LNCAP (cell line): Measurements from ENCODE around the gene NATD1.

ENCODE experiments used
- TF ChIP-seq, protein P1 (sequence below): fragments of 450-650 bp; IDR thresholded peaks from 2 replicates; pipeline ENCODE4 v1.5.1; 2017; ENCODE audit warnings: mild to moderate bottlenecking

The NATD1 gene

DNA sequence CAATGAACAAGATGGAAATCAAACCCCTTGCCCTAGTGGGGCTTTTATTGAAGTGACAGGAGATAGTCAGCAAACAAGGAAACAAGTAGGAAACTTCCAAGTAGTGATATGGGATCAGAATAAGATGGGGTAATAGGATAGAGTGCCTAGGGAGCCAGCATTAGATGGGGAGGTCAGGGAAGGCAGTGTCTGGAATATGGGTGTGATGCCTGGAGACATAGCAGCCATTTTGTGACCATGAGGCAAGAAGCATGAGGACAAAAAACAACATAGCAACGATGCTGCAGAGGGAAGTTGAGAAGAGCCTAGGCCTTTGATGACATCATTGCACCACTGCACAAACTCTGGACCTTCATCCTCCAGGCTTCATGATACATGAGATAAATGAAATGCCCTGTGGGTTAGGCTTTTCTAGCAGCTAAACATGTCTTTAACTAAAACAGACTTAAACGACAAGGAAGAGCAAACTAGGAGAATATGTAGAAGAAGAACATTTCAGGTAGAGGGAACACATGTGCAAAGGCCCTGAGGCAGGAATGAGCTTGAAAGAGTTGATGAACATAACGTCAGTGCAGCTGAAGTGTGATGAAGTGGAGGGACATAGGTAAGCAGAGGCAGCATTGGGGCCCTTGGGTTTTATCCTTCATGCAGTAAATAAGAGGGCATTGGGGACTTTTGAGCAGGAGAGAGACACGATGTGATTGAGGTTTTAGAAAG, 21.0 kb downstream of the NATD1 start:
- TF ChIP-seq, protein P1, sequence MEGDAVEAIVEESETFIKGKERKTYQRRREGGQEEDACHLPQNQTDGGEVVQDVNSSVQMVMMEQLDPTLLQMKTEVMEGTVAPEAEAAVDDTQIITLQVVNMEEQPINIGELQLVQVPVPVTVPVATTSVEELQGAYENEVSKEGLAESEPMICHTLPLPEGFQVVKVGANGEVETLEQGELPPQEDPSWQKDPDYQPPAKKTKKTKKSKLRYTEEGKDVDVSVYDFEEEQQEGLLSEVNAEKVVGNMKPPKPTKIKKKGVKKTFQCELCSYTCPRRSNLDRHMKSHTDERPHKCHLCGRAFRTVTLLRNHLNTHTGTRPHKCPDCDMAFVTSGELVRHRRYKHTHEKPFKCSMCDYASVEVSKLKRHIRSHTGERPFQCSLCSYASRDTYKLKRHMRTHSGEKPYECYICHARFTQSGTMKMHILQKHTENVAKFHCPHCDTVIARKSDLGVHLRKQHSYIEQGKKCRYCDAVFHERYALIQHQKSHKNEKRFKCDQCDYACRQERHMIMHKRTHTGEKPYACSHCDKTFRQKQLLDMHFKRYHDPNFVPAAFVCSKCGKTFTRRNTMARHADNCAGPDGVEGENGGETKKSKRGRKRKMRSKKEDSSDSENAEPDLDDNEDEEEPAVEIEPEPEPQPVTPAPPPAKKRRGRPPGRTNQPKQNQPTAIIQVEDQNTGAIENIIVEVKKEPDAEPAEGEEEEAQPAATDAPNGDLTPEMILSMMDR = no peak

DNA sequence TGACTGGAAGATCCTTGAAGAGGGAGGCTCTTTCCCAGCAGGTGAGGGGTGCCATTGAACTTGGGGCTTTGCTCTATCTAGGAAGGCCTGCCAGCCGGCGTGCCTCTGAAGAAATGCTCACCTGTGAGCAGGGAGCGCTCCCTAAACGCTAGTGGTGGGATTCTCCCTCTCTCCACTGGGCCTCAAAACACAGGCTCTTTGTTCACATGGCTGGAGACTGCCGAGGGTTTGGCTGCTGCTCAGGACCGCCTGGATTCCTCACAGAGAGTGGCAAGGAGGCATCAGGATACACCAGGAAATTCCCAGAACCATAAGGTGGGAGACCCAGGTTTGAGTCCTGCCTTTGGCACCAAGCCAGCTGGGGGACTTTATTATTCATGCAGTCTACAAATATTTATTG, 21.7 kb downstream of the NATD1 start:
- TF ChIP-seq, protein P1 = no peak

DNA sequence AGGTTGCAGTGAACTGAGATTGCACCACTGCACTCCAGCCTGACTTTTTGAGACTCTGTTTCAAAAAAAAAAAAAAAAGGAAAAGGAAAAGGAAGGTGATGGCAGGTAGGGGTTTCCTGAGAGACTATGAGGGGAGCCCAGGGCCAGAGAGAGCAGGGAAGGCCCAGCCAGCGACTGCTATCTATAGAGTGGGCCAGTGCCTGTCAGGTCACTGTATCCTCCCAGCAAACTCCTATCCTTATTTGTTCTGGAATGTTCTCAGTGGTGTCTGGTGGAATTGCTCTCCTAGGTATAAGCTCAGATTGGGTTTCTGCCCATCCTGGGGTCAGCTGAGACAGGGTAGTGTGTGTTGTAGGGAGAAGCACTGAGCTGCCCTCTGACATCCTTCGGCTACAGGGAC, 24.4 kb downstream of the NATD1 start:
- TF ChIP-seq, protein P1 = no peak

DNA sequence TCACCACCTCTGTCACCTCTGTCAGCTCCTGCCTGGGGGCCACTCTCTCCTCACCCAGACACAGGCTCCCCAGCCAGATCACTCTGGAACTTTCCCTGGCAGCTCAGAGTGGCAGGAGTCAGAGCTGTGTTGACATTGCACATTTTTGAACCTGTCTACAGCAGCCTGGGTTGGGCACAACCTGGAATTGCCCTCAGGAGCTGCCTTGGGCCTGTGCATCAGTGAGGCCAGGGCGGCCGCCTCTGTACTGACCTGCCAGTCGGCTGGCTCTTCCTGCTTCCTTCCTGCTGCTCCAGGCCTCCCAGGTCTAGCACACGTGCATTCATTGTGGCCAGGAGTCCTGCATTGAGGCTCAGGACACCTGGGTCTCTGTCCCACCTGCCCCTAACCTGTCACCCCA, 25.1 kb downstream of the NATD1 start:
- TF ChIP-seq, protein P1 = no peak

DNA sequence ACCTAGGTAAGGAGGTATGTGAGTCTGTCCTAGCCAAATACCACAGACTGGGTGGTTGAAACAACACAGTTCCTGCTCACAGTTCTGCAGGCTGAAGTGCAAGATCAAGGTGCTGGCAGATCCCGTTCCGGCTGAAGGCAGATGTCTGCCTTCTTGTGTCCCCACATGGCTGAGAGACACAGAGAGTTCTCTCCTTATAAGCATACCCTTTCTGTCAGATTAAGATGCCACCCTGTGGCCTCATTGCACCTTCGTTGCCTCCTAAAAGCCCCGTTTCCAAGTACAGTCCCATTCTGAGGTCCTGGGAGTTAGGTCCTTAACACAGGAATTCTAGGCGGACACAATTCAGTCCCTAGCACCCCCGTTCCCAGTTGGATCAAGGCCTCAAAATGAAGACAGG, 30.1 kb downstream of the NATD1 start:
- TF ChIP-seq, protein P1 = no peak

DNA sequence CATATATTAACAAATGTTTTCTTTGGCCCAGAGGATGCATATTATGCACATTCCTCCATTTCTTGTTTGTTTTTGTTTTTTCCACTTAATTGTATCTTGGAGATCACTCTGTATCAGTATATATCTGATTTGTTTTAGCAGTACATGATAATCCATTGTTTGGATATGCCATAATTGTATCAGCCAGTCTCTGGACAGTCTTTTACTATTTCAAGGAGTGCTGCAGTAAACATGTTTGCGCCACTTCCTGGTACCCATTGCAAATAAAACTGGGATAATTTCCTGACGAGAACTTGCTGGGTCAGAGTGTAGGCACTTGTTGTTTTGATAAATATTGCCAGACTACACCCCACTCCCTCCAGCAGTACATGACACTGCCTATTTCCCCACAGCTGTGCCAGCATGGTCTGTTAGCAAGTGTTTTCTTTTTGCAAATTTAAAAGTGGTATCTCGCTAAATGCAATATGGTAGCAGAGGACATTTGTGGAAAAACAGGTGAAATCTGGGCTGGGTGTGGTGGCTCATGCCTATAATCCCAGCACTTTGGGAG, 34.3 kb downstream of the NATD1 start:
- TF ChIP-seq, protein P1 = no peak

DNA sequence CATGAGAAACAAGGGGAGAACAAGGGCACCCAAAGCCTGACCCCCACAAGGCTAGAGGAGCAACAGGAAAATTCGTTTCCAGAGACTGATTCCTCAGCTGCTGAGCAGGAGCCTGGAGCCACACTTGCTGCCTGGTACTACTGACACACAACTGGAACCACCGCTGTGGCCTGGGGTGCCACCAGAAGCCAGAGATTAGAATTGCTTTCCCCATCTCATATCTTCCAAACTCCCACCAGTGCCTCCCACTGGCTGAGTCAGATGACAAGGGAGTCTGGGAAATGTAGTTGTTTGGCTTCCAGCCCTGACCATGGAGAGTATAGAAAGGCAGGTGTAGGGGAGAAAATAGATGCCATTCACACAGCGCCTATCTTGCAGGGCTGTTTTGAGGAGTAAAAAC, 35.1 kb downstream of the NATD1 start:
- TF ChIP-seq, protein P1 = no peak
